Measurements from ENCODE around the gene RXRA. TPM values are rescaled to one million over a fixed set of nuclear protein-coding genes. Genes with fewer than 3 reads are reported as not detected.

The RXRA gene
- total RNA-seq, 1 donor from 2014 or later = 83.3 TPM

DNA sequence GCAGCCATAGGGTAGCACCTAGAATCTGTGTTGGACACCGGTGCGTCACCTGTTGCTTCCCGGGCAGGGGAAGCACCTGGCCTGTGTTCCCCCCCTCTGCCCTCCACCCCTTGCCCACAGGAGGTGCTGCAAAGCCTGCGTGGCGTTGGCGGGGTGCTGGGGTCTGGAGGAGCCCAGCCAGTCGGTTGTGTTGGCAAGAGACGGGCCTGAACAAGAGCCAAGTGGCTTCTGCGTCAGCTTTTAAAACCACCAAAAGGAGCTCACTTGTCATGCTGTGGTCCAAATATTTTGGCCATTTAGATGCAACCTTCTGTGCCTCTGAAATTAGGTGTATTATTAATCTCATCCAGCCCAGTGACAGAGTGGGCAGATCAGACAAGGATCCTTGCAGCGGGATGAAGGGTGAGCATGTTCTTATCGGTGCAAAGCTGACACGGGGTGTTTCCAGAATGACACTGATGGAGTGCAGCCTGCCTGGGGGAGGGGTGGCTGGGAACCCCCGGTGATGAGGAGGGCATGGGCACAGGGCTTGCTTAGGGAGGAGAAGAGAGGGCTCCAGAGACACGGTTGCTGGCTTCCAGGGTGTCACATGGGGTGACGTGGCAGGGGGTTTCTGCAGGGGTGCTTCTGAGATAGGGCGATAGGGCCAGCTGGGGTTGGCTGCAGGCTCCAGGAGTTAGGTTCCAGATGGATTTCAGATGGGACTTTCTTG, 9.7 kb upstream of the RXRA start:
- no peak for DNase-seq (ENCODE audit: low spot score)
- TF ChIP-seq, protein P1, sequence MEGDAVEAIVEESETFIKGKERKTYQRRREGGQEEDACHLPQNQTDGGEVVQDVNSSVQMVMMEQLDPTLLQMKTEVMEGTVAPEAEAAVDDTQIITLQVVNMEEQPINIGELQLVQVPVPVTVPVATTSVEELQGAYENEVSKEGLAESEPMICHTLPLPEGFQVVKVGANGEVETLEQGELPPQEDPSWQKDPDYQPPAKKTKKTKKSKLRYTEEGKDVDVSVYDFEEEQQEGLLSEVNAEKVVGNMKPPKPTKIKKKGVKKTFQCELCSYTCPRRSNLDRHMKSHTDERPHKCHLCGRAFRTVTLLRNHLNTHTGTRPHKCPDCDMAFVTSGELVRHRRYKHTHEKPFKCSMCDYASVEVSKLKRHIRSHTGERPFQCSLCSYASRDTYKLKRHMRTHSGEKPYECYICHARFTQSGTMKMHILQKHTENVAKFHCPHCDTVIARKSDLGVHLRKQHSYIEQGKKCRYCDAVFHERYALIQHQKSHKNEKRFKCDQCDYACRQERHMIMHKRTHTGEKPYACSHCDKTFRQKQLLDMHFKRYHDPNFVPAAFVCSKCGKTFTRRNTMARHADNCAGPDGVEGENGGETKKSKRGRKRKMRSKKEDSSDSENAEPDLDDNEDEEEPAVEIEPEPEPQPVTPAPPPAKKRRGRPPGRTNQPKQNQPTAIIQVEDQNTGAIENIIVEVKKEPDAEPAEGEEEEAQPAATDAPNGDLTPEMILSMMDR (IDR thresholded peaks at IDR 0.05; ENCODE audit: unreplicated experiment) = no peak
- H3K9me3 Mint-ChIP-seq (ENCODE audit: unreplicated experiment) = no peaks in the 10 kb centered on the region
- no peak overlapping the region for H3K4me3 Mint-ChIP-seq (ENCODE audit: unreplicated experiment)
- no peaks in the 10 kb centered on the region for H3K36me3 Mint-ChIP-seq (ENCODE audit: low read depth, unreplicated experiment)
- H3K27me3 Mint-ChIP-seq (ENCODE audit: unreplicated experiment) = peaks cover 10% of the 10 kb centered on the region
- H3K4me1 Mint-ChIP-seq (ENCODE audit: unreplicated experiment) = no peaks in the 10 kb centered on the region
- no peak overlapping the region for H3K27ac Mint-ChIP-seq (ENCODE audit: unreplicated experiment)

DNA sequence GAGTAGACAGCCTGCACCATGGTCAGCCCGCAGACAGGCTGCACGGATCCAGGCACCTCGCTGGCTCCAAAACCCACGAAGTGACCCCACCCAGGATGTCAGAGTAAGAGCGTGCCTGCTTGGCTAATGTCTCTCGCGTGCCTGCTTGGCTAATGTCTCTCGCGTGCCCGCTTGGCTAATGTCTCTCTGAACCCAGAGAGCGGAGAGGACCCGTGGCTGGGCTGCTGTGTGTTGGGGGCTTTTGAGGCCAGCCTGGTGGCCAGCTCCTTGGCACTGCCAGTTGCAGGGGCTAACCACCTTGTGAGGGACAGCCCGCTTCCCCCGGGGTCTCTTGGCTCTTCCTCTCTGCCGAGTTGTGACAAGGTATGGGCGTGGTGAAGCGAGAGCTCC, 8.9 kb upstream of the RXRA start:
- DNase-seq (ENCODE audit: low spot score) = no peak
- H3K4me1 Mint-ChIP-seq (ENCODE audit: unreplicated experiment) = no peaks in the 10 kb centered on the region
- no peak overlapping the region for H3K4me3 Mint-ChIP-seq (ENCODE audit: unreplicated experiment)
- TF ChIP-seq, protein P1 (IDR thresholded peaks at IDR 0.05; ENCODE audit: unreplicated experiment) = no peak
- H3K9me3 Mint-ChIP-seq (ENCODE audit: unreplicated experiment) = no peaks in the 10 kb centered on the region
- H3K27ac Mint-ChIP-seq (ENCODE audit: unreplicated experiment) = no peak overlapping the region
- H3K27me3 Mint-ChIP-seq (ENCODE audit: unreplicated experiment) = peaks cover 10% of the 10 kb centered on the region
- H3K36me3 Mint-ChIP-seq (ENCODE audit: low read depth, unreplicated experiment) = no peaks in the 10 kb centered on the region

DNA sequence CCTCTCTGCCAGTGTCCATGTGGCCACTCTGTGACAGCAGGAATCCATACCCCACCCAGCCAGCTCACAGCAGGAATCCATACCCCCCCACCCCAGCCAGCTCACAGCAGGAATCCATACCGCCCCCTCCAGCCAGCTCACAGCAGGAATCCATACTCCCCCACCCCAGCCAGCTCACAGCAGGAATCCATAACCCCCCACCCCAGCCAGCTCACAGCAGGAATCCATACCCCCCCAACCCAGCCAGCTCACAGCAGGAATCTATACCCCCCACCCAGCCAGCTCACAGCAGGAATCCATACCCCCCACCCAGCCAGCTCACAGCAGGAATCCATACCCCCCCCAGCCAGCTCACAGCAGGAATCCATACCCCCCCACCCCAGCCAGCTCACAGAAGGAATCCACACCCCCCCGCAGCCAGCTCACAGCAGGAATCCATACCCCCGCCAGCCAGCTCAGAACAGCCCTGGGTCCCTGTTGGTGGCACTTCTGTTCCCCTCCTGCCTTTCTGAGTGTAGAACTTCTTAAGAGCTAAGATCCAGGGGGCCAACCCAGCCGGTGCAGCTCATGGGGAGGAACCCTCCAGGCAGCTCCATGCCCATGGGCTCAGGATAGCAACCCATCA, 8.4 kb upstream of the RXRA start:
- DNase-seq (ENCODE audit: low spot score) = no peak
- Mint-ChIP-seq H3K27me3 (ENCODE audit: unreplicated experiment) (peaks cover 10% of the 10 kb centered on the region), H3K4me1 (ENCODE audit: unreplicated experiment) (no peaks in the 10 kb centered on the region), H3K9me3 (ENCODE audit: unreplicated experiment) (no peaks in the 10 kb centered on the region), H3K36me3 (ENCODE audit: low read depth, unreplicated experiment) (no peaks in the 10 kb centered on the region), H3K27ac (ENCODE audit: unreplicated experiment) (no peak overlapping the region), H3K4me3 (ENCODE audit: unreplicated experiment) (no peak overlapping the region)
- TF ChIP-seq, protein P1 (IDR thresholded peaks at IDR 0.05; ENCODE audit: unreplicated experiment) = no peak

DNA sequence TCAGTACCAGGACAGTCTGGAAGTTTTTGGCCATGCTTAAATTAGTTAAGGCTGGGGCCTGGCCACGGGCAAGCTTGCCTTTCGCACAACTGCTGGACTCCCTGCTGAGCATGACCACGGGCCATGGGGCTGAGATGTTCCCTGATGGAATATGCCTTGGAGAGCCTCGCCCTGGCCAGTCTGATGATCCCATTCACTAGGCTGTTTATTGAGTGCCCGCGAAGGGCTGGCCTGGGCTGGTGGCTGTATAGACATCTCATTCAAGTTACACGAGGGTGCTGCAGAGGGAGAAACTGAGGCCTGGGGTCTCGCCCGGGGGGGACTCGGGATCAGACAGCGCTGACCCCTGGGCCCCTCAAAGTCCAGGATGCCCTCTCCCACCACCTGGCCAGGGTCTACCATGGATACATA, 7.8 kb upstream of the RXRA start:
- no peak for DNase-seq (ENCODE audit: low spot score)
- no peaks in the 10 kb centered on the region for H3K36me3 Mint-ChIP-seq (ENCODE audit: low read depth, unreplicated experiment)
- no peak overlapping the region for H3K27ac Mint-ChIP-seq (ENCODE audit: unreplicated experiment)
- TF ChIP-seq, protein P1 (IDR thresholded peaks at IDR 0.05; ENCODE audit: unreplicated experiment) = no peak
- no peaks in the 10 kb centered on the region for H3K4me1 Mint-ChIP-seq (ENCODE audit: unreplicated experiment)
- no peak overlapping the region for H3K4me3 Mint-ChIP-seq (ENCODE audit: unreplicated experiment)
- no peaks in the 10 kb centered on the region for H3K9me3 Mint-ChIP-seq (ENCODE audit: unreplicated experiment)
- H3K27me3 Mint-ChIP-seq (ENCODE audit: unreplicated experiment) = peaks cover 10% of the 10 kb centered on the region

DNA sequence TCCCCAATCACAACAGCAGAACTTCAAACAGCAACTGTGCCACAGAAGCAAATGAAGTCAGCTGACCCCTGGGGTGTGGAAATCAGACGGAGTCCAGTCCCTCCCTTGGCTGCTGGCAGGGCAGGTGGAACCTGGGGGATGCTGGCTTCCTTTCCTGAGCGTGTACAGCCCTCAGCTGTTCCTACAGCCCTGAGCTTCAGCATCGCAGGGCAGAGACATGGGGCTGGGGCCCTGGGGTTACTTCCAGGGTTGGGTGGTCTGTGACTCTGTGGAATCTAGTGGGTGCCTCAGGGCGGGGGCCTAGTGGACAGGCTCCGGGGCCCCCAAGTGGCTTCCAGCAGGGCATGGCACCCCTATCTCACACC, 7.3 kb upstream of the RXRA start:
- TF ChIP-seq, protein P1 (IDR thresholded peaks at IDR 0.05; ENCODE audit: unreplicated experiment) = no peak
- Mint-ChIP-seq H3K36me3 (ENCODE audit: low read depth, unreplicated experiment) (no peaks in the 10 kb centered on the region), H3K27ac (ENCODE audit: unreplicated experiment) (no peak overlapping the region), H3K4me1 (ENCODE audit: unreplicated experiment) (no peaks in the 10 kb centered on the region), H3K9me3 (ENCODE audit: unreplicated experiment) (no peaks in the 10 kb centered on the region), H3K27me3 (ENCODE audit: unreplicated experiment) (peaks cover 10% of the 10 kb centered on the region), H3K4me3 (ENCODE audit: unreplicated experiment) (no peak overlapping the region)
- no peak for DNase-seq (ENCODE audit: low spot score)
